DMS 273 (cell line): ENCODE results near the gene NCAPG2.

Experiments
- DNase-seq: peaks from one replicate; lab custom pipeline; 2025; ENCODE audit not compliant: unreplicated experiment; lab: John Stamatoyannopoulos, UW

NCAPG2 gene

GRCh38 chr7:158704524-158705233 is at the start of gene NCAPG2:
TSS of gene NCAPG2 (minus strand) at chr7:158704804. CDS start at chr7:158701899, 2,905 bp downstream.
- peak; percentile 100 for DNase-seq

GRCh38 chr7:158753900-158754299 is 49.3 kb upstream of the NCAPG2 start:
- DNase-seq: no peak

GRCh38 chr7:158751751-158752150 is 47.1 kb upstream of the NCAPG2 start:
- no peak for DNase-seq

- no peak for DNase-seq
Measured at GRCh38 chr7:158751199-158751598, 46.6 kb upstream of the NCAPG2 start.

- no peak for DNase-seq
Measured at GRCh38 chr7:158750702-158751101, 46.1 kb upstream of the NCAPG2 start.

- DNase-seq: no peak
Measured at GRCh38 chr7:158749396-158749795, 44.8 kb upstream of the NCAPG2 start.

- no peak for DNase-seq
Measured at GRCh38 chr7:158748335-158748734, 43.7 kb upstream of the NCAPG2 start.

- no peak for DNase-seq
Measured at GRCh38 chr7:158747408-158747807, 42.8 kb upstream of the NCAPG2 start.

- DNase-seq: no peak
Measured at GRCh38 chr7:158746957-158747356, 42.4 kb upstream of the NCAPG2 start.

GRCh38 chr7:158745057-158745715 is 40.6 kb upstream of the NCAPG2 start:
- DNase-seq: no peak

- no peak for DNase-seq
Measured at GRCh38 chr7:158744070-158744469, 39.5 kb upstream of the NCAPG2 start.

GRCh38 chr7:158743219-158743618 is 38.6 kb upstream of the NCAPG2 start:
- DNase-seq: no peak

- no peak for DNase-seq
Measured at GRCh38 chr7:158742065-158742821, 37.6 kb upstream of the NCAPG2 start.

- DNase-seq: no peak
Measured at GRCh38 chr7:158741294-158741666, 36.7 kb upstream of the NCAPG2 start.

- no peak for DNase-seq
Measured at GRCh38 chr7:158740657-158741293, 36.2 kb upstream of the NCAPG2 start.

- no peak for DNase-seq
Measured at GRCh38 chr7:158740013-158740656, 35.5 kb upstream of the NCAPG2 start.

- DNase-seq: no peak
Measured at GRCh38 chr7:158738841-158739240, 34.2 kb upstream of the NCAPG2 start.

GRCh38 chr7:158737064-158737695 is 32.6 kb upstream of the NCAPG2 start:
- no peak for DNase-seq

GRCh38 chr7:158735935-158736334 is 31.3 kb upstream of the NCAPG2 start:
- no peak for DNase-seq

- no peak for DNase-seq
Measured at GRCh38 chr7:158734861-158735260, 30.3 kb upstream of the NCAPG2 start.
